GM19025 (cell line): ENCODE results near the gene PLEKHG2.
A peak's percentile ranks its signal among the peaks of the same experiment; 100 is the strongest.

Experiments used
- ATAC-seq: cut with Tn5 transposase; IDR thresholded peaks from one replicate; pipeline ENCODE4 v1.9.1; 2021; ENCODE audit warnings: mild to moderate bottlenecking, low read depth, moderate library complexity; ENCODE audit not compliant: unreplicated experiment

PLEKHG2 gene

DNA sequence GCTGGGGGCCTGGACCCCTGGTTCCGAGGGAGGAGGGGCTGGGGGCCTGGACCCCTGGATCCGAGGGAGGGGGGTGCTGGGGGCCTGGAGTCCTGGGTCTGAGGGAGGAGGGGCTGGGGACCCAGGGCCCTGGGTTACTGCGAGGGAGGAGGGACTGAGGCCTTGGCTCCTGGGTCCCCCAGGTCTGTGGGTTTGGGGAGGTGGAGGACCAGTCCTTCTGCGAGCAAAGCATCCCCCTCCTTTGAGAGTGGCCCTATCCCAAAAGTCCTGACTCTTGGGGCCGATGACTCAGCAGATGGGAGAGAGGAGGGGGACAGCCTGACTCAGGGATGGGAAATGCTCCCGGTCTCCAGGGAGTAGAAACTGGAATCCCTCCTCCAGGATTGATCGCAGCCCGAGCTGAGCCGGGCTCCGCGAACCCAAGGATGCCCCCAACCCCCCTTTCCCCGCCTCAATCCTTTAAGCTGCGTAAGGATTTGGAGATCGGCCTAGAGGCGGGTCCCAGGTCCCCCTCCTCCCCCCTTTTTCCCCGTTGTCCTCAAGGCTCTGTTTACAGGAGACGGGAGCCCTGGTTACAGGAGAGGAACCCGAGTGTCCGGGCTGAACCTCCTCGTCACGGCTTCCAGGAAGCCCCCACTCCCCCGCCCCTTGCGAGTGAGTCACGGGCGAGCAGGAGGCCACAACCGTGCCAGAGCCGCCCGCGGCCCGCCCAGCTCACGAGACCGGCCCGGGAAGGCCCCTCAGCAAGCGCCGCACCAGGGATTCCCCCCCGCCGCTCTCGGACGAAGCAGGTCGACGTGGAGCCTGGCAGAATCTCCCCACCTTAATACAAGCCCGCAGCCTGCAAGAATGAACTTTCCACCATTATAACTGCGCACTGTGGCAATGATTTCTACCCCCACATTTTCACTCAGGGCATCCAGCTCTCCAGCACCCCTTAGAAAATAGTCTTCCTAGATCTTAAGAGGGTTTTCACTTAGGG, 8.8 kb upstream of the PLEKHG2 start:
- ATAC-seq: no peak

DNA sequence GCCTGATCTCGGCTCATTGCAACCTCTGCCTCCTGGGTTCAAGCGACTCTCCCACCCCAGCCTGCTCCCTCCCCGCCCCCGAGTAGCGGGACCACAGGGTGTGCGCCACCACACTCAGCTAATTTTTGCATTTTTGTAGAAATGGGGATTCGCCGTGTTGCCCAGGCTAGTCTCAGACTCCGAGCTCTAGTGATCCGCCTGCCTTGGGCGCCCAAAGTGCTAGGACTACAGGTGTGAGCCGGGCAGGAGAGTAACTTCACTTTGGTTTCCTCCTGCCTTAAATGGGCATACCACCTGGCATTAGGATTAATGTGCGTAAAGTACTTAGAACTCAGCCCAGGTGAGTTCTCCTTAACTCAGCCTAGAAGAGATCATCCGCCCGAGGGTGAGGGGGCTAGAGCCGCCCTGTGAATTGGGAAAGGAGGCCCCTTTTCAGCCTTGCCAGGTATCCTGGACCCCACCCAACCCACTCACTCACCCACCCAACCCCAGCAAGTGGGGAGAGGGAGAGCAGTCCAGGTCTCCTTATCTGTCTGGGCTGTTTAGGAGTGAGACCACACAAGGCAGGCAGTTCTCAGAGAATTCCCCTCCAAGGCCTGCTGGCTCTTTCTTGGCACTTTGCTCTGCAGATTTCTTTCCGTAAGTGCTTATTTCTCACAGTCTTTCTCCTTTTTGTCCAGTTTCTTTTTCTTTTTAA, 7.1 kb upstream of the PLEKHG2 start:
- no peak for ATAC-seq

DNA sequence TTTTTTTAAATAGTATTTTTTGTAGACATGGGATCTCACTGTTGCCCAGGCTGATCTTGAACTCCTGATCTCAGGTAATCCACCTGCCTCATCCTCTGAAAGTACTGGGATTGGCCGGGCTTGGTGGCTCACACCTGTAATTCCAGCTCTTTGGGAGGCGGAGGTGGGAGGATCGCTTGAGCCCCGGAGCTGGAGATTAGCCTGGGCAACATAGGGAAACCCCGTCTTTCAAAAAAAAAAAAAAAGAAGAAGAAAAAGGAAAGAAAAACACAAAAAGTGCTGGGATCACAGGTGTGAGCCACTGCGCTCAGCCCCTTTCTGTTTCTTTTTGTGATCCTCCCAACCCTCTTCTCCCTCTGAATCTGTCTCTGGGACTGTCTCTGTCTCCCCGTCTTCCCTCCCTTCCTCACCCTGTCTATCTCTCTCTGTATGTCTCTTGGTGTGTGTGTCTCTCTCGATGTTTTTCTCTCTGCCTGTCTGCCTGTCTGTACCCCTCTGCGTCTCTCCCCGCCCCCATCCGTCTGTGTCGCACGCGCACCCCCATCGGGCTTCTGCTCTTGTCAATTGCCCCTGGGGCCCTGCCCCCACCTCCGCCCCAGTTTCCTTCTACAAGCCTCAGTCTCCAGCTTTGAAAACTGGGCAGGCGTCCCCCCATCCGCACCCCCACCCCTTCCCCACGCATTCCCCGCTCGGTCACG, 6.4 kb upstream of the PLEKHG2 start:
- ATAC-seq: no peak

GRCh38 chr19:39406656-39407409, 5.6 kb upstream of the PLEKHG2 start, which contains the start of gene ZFP36:
Gene ZFP36 (plus strand): TSS chr19:39406847. CDS start chr19:39406905, 58 bp downstream.
- no peak for ATAC-seq

DNA sequence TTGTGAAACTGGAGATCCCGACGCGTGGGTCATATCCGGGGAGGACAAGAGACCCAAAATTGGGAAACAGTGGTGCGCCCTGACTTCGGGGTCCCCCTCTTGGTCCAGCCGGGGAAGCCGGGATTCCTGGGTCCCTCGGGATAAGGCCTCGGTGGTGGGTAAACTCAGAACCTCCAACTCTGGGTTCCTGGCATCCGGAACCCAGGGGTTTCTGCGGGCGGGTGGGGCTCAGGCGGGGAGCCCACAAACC, 5.1 kb upstream of the PLEKHG2 start:
- no peak for ATAC-seq

DNA sequence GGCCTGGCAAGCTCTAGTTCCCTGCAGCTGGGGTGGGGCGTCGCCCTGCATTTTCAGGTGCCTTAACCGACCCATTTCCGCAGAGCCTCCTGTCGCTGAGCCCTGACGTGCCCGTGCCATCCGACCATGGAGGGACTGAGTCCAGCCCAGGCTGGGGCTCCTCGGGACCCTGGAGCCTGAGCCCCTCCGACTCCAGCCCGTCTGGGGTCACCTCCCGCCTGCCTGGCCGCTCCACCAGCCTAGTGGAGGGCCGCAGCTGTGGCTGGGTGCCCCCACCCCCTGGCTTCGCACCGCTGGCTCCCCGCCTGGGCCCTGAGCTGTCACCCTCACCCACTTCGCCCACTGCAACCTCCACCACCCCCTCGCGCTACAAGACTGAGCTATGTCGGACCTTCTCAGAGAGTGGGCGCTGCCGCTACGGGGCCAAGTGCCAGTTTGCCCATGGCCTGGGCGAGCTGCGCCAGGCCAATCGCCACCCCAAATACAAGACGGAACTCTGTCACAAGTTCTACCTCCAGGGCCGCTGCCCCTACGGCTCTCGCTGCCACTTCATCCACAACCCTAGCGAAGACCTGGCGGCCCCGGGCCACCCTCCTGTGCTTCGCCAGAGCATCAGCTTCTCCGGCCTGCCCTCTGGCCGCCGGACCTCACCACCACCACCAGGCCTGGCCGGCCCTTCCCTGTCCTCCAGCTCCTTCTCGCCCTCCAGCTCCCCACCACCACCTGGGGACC, 4.6 kb upstream of the PLEKHG2 start:
- no peak for ATAC-seq

DNA sequence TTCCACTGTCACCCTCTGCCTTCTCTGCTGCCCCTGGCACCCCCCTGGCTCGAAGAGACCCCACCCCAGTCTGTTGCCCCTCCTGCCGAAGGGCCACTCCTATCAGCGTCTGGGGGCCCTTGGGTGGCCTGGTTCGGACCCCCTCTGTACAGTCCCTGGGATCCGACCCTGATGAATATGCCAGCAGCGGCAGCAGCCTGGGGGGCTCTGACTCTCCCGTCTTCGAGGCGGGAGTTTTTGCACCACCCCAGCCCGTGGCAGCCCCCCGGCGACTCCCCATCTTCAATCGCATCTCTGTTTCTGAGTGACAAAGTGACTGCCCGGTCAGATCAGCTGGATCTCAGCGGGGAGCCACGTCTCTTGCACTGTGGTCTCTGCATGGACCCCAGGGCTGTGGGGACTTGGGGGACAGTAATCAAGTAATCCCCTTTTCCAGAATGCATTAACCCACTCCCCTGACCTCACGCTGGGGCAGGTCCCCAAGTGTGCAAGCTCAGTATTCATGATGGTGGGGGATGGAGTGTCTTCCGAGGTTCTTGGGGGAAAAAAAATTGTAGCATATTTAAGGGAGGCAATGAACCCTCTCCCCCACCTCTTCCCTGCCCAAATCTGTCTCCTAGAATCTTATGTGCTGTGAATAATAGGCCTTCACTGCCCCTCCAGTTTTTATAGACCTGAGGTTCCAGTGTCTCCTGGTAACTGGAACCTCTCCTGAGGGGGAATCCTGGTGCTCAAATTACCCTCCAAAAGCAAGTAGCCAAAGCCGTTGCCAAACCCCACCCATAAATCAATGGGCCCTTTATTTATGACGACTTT, 3.9 kb upstream of the PLEKHG2 start:
- ATAC-seq: no peak

DNA sequence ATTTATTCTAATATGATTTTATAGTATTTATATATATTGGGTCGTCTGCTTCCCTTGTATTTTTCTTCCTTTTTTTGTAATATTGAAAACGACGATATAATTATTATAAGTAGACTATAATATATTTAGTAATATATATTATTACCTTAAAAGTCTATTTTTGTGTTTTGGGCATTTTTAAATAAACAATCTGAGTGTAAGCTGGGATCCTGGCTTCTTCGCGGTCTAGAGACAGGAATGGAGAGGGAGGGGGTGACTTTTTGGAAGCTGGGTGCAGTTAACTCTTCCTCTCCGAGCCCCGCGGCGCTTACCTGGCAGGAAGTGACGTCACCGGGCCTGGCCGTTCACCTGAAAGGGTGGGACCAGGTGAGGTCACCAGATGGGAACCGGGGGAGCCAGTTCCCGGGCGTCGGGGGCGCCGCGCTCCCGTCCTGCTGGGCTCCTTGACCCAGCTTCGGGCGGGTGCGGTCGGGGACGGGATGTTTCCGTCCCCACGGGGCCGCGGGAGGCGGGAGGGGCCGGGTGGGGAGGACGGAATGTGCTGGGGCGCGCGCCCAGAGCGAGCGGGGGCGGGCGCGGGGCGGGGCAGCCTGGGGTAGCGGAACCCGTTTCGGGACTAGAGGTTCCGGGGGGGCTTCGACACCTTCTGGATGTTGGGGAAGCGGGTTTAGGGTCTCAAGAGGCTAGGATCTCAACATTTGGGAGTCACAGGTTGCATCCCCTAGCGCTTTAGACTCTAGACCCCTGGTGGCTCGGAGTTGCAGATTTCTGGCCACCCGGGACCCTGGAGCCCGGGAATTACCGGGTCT, 3.1 kb upstream of the PLEKHG2 start:
- no peak for ATAC-seq

- no peak for ATAC-seq
Measured at GRCh38 chr19:39410017-39410830, 2.2 kb upstream of the PLEKHG2 start.

DNA sequence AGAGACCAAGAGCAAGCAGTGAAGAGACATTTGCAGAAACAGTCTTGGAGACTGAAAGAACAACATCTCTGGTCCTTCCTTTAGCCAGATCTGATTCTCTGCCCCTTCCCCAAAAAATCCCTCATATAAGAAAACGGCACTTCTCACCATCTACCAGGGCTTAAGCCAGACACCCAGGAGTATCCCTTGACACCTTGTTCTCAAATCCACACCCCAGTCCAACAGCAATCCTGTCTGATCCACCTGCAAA, 1.7 kb upstream of the PLEKHG2 start:
- no peak for ATAC-seq

DNA sequence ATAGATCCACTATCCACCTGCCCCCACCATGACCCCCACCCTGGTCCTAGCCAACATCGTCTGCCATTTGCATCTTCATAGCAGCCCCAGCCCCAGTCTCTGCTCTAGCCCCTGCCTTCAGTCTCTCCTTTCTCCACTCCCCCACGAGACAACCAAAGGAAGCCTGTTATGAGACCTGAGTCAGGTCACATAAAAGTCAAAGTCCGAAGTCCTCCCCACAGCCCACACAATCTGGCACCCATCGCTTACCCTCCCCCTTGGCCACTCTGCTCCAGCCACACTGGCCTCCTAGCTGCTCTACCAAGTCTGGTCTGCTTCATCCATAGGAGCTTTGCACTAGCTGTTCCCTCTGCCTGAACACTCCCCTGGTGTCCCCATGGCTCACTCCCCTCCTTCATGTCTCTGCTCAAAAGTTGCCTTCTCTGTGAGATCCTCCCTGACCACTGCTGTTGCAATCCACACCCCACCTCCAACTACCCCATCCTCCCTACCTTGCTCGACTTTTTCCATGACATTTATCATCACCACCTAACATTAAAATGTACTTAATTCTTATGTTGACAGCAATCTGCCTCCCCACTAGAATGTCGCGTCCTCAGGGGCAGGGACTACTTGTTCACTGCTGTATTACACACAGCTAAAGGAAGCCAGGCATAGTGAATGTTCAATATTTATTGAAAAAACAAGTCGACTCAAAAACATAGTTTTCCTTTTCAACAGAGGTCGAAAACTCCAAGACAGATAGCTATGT, 1.2 kb upstream of the PLEKHG2 start:
- no peak for ATAC-seq

DNA sequence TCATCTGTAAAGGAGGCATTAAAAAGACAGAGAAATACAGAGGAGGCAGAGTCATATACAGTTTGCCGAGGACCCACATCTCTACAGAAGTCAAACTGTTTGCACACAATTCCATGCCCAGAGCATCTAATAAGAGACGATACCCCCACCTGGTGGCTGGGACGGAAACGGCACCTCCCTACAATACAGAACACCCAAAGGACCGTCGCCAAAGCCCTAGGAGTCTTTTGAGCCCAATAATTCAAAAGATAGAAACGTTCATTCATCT, 703 bp upstream of the PLEKHG2 start:
- ATAC-seq: peak; percentile 16

GRCh38 chr19:39412867-39413271, 400 bp downstream of the PLEKHG2 start:
- no peak for ATAC-seq

DNA sequence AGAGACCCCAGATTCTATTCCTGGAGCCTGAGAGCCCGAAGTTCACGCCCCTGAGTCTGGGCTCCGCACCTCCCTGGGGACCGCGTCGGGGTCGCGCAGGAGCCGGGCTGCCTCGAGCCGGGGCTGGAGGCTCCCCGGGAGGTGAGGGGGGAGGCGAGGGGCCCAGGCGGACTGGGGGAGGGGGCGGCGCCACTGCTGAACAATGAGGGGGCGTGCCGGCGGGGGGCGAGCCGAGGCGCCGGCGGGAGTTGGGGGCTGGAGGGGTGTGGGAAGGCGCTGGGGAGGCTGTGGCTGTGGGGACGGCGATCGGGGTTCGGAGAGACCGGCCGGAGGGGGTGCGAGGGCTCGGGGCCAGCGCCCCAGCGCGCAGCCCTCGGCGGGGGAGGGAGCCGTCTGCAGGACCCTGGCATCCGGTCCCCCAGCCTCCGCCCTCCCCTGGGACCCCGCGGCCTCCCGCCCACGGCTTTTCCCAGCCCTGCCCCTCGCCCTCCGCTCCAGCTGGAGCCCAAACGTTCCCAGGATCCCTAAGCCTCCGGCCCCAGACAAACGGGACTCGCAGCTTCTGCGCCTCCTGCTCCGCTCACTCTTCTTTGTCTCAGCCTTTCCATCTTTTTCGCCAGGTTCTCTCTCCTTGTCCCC, 922 bp downstream of the PLEKHG2 start:
- no peak for ATAC-seq

DNA sequence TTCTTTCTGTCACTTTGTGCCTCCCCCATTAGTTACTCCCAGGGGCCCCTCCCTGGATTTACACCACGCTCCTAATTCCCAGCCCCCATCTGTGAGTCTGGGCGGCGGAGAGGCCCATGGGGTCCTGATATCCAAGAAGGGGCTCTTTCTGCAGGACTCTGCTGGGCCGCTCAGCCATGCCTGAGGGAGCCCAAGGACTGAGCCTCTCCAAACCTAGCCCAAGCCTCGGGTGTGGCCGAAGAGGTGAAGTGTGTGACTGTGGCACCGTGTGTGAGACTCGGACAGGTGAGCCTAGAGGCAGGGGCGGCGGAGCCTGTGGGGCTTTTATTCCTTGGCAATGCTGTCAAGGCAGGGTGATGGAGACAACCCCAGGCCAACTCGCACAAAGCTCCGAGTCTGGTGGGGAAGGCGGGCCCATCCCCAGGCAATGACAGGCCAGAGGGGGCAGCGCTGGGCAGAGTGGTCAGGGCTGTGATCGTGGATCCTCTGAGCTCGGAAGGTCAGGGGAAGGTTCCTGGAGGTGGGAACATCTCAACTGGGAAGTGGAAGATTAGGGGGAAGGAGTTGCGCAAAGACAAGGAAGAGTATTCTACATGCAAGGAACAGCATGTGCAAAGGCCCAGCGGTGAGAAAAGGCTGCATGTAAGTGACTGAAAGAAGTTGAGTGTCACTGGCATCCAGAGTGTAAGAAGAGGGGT, 1.6 kb downstream of the PLEKHG2 start:
- ATAC-seq: no peak
